Measurements from ENCODE around the gene UROC1.

DNA sequence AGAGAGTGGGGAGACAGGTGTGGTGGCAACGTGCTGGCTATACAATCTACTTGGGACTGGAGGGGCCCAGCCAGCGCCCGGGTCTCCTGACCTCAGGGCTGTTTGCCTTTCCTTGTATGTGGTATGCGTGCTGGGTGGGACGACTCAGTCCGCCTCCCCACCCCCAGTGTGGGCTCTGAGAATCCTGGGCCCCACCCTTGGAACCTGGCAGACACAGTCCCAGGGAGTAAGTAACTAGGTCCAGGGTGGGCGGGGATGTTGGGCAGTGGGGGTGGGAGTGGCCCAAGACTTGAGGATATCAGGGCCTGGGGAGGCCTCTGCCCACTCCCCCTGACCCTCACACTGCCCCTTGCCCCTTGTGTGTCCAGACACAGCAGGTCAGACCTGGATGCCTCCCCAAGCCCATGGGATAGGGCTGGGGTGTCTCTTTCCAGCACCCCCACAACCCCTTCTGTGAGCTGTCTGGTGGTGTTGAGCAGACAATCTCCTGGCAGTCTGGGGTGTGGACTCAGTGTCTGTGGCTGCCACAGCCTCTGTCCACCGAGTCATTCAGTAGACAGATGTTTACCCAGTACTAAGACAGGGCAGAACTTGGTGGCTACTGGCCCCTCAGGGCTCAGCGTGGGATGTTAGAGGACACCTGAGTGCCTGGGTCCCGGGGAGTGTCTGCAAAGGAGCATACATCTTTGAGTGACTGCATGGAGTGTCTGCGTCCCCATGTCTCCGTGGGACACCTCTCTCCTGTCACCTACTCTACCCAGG, 7.7 kb upstream of the UROC1 start:
- TF ChIP-seq ZBTB33 (IDR thresholded peaks at IDR 0.05; ENCODE audit: extremely low read depth, insufficient replicate concordance, low read length) (no peak), CTCF (IDR thresholded peaks at IDR 0.05 in 2 of 3, conservative IDR thresholded peaks at IDR 0.05 in 1 of 3; ENCODE audit: borderline replicate concordance in 1 of 3, insufficient read depth in 1 of 3, low read depth in 2 of 3, low read length in 2 of 3) (no peak), EZH2 (IDR thresholded peaks at IDR 0.05) (no peak), ZFX (IDR thresholded peaks at IDR 0.05) (no peak)

Data from HCT116 (cell line).